Measurements from ENCODE around the gene TGFBR1.
"Not testable (repeated sequence)": the region's sequence is repeated elsewhere in the genome, so short reads cannot be mapped to it uniquely, and the experiment has no call there.

The TGFBR1 gene

GRCh38 chr9:99096409-99096808 lies 8.5 kb upstream of the TGFBR1 start:
- peak overlapping the region; percentile 53; the same call in 1 of the 2 replicates for H2AFZ ChIP-seq (ENCODE audit: low read length)

GRCh38 chr9:99099806-99100585 lies 4.9 kb upstream of the TGFBR1 start:
- not testable (repeated sequence) for H3K4me2 ChIP-seq (ENCODE audit: low read depth, low read length, poor library complexity, severe bottlenecking)

More at GRCh38 chr9:99096409-99096808, 8.5 kb upstream of the TGFBR1 start:
- Histone ChIP-seq H3K9me2 (replicated peaks; ENCODE audit: low read depth, low read length) (no peaks in the 10 kb centered on the region), H3K79me2 (ENCODE audit: insufficient read depth, low read length) (no peaks in the 10 kb centered on the region), H3K27me3 (ENCODE audit: insufficient read depth, low read length, poor library complexity, severe bottlenecking) (no peaks in the 10 kb centered on the region), H3K4me2 (ENCODE audit: low read depth, low read length, poor library complexity, severe bottlenecking) (no peak overlapping the region), H3K9me3 (ENCODE audit: insufficient read depth, low read depth, low read length) (no peaks in the 10 kb centered on the region), H4K20me1 (ENCODE audit: insufficient read depth, low read length, poor library complexity, severe bottlenecking) (no peaks in the 10 kb centered on the region), H3F3A (ENCODE audit: low read depth) (no peaks in the 10 kb centered on the region; the same call in 1 of the 2 replicates), H3K4me3 (ENCODE audit: low read length, poor library complexity, severe bottlenecking) (no peak overlapping the region), H3K9ac (ENCODE audit: low read depth, low read length, poor library complexity, severe bottlenecking) (no peak overlapping the region), H3K36me3 (ENCODE audit: insufficient read depth, low read length) (no peaks in the 10 kb centered on the region), H3K4me1 (ENCODE audit: insufficient read depth, low read length, poor library complexity, severe bottlenecking) (peaks cover 21% of the 10 kb centered on the region)
- no peak for TF ChIP-seq CTCF (conservative IDR thresholded peaks at IDR 0.05; ENCODE audit: low read length)
- TF ChIP-seq EZH2phosphoT487 (IDR thresholded peaks at IDR 0.05; ENCODE audit: borderline replicate concordance), result no peak

DNA sequence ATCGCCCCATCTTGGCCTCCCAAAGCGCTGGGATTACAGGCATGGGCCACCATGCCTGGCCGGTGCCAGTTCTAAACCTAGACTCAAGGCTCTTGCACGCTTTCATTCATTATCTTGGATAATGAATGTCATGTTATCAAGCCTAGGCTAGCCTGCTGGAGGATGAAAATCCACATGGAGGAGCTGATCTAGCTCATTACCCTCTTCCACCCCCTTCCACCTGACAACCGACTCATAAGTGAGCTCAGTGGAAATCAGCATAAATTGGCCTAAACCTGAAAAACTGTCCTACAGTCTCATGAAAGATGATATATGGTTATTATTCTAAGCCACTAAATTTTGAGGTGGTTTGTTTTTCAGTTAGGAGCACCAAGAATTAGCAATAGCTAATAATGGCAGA lies 3.6 kb upstream of the TGFBR1 start:
- H2AFZ ChIP-seq (ENCODE audit: low read length), result no peak overlapping the region
- H3K4me3 ChIP-seq (ENCODE audit: low read length, poor library complexity, severe bottlenecking), result no peak overlapping the region
- no peaks in the 10 kb centered on the region for H3K36me3 ChIP-seq (ENCODE audit: insufficient read depth, low read length)
- peaks cover 12% of the 10 kb centered on the region for H3K4me1 ChIP-seq (ENCODE audit: insufficient read depth, low read length, poor library complexity, severe bottlenecking)
- no peak for TF ChIP-seq CTCF (conservative IDR thresholded peaks at IDR 0.05; ENCODE audit: low read length)
- no peak for TF ChIP-seq EZH2phosphoT487 (IDR thresholded peaks at IDR 0.05; ENCODE audit: borderline replicate concordance)
- H3K9me2 ChIP-seq (replicated peaks; ENCODE audit: low read depth, low read length), result no peaks in the 10 kb centered on the region
- H3F3A ChIP-seq (ENCODE audit: low read depth), result peaks cover 2% of the 10 kb centered on the region; the same call in 1 of the 2 replicates
- no peak overlapping the region for H3K4me2 ChIP-seq (ENCODE audit: low read depth, low read length, poor library complexity, severe bottlenecking)
- peaks cover 10% of the 10 kb centered on the region for H3K79me2 ChIP-seq (ENCODE audit: insufficient read depth, low read length)
- H3K27me3 ChIP-seq (ENCODE audit: insufficient read depth, low read length, poor library complexity, severe bottlenecking), result no peaks in the 10 kb centered on the region
- no peak overlapping the region for H3K9ac ChIP-seq (ENCODE audit: low read depth, low read length, poor library complexity, severe bottlenecking)
- peaks cover 8% of the 10 kb centered on the region for H4K20me1 ChIP-seq (ENCODE audit: insufficient read depth, low read length, poor library complexity, severe bottlenecking)
- no peaks in the 10 kb centered on the region for H3K9me3 ChIP-seq (ENCODE audit: insufficient read depth, low read depth, low read length)

More at GRCh38 chr9:99099806-99100585, 4.9 kb upstream of the TGFBR1 start:
- not testable (repeated sequence) for H3K79me2 ChIP-seq (ENCODE audit: insufficient read depth, low read length); H3K27me3 ChIP-seq (ENCODE audit: insufficient read depth, low read length, poor library complexity, severe bottlenecking); H3F3A ChIP-seq (ENCODE audit: low read depth); H3K9ac ChIP-seq (ENCODE audit: low read depth, low read length, poor library complexity, severe bottlenecking); H3K9me3 ChIP-seq (ENCODE audit: insufficient read depth, low read depth, low read length); H4K20me1 ChIP-seq (ENCODE audit: insufficient read depth, low read length, poor library complexity, severe bottlenecking); H2AFZ ChIP-seq (ENCODE audit: low read length); H3K4me3 ChIP-seq (ENCODE audit: low read length, poor library complexity, severe bottlenecking); H3K9me2 ChIP-seq (replicated peaks; ENCODE audit: low read depth, low read length); H3K36me3 ChIP-seq (ENCODE audit: insufficient read depth, low read length)
- H3K4me1 ChIP-seq (ENCODE audit: insufficient read depth, low read length, poor library complexity, severe bottlenecking), result peaks cover 19% of the 10 kb centered on the region

DNA sequence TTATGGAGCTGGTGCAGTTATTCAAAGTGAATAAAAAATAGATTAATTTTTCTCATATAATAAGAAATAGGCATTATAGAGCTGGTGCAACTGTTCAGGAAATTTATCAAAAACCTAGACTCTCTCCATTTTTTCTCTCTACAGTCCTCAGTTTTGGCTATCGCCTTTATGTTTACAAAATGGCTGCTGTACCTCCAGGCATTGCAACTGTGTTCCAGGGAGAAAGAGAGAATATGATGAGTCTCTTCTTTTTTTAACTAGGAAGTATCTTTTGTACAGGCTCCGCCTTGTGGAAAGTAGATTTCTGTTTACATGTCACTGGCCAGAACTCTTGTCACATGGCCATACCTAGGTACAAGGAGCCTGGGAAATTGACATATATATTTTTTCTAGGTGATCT lies 3.1 kb upstream of the TGFBR1 start:
- Histone ChIP-seq H3F3A (ENCODE audit: low read depth) (peaks cover 2% of the 10 kb centered on the region; the same call in 1 of the 2 replicates), H2AFZ (ENCODE audit: low read length) (no peak overlapping the region), H3K36me3 (ENCODE audit: insufficient read depth, low read length) (no peaks in the 10 kb centered on the region), H3K9ac (ENCODE audit: low read depth, low read length, poor library complexity, severe bottlenecking) (no peak overlapping the region), H3K79me2 (ENCODE audit: insufficient read depth, low read length) (peaks cover 15% of the 10 kb centered on the region), H3K4me1 (ENCODE audit: insufficient read depth, low read length, poor library complexity, severe bottlenecking) (peaks cover 18% of the 10 kb centered on the region), H3K4me3 (ENCODE audit: low read length, poor library complexity, severe bottlenecking) (no peak overlapping the region), H4K20me1 (ENCODE audit: insufficient read depth, low read length, poor library complexity, severe bottlenecking) (peaks cover 14% of the 10 kb centered on the region), H3K4me2 (ENCODE audit: low read depth, low read length, poor library complexity, severe bottlenecking) (no peak overlapping the region), H3K9me3 (ENCODE audit: insufficient read depth, low read depth, low read length) (no peaks in the 10 kb centered on the region), H3K9me2 (replicated peaks; ENCODE audit: low read depth, low read length) (no peaks in the 10 kb centered on the region), H3K27me3 (ENCODE audit: insufficient read depth, low read length, poor library complexity, severe bottlenecking) (no peaks in the 10 kb centered on the region)
- TF ChIP-seq CTCF (conservative IDR thresholded peaks at IDR 0.05; ENCODE audit: low read length), result no peak
- TF ChIP-seq EZH2phosphoT487 (IDR thresholded peaks at IDR 0.05; ENCODE audit: borderline replicate concordance), result no peak

Data from Loucy (cell line).